Measurements from ENCODE around the gene EPS8L2. TPM values are rescaled to one million over a fixed set of nuclear protein-coding genes. Genes with fewer than 3 reads are reported as not detected.

The EPS8L2 gene
- total and polyA plus RNA-seq, 2 of the 8 experiments (the other 6 are each of a cell fraction or from before 2014, with no cell fraction given), result 38.5 to 57.0 TPM

- no peak for TF ChIP-seq CHD7 (IDR thresholded peaks at IDR 0.05; ENCODE audit: insufficient replicate concordance, low read length)
- TF ChIP-seq, protein P1, sequence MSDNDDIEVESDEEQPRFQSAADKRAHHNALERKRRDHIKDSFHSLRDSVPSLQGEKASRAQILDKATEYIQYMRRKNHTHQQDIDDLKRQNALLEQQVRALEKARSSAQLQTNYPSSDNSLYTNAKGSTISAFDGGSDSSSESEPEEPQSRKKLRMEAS (IDR thresholded peaks at IDR 0.05), result no peak
Observed at GRCh38 chr11:760236-760635, 54.2 kb downstream of the EPS8L2 start (continued).

Data from H1 (cell line).